ENCODE results near the gene JUND. TPM values are rescaled to one million over a fixed set of nuclear protein-coding genes. Genes with fewer than 3 reads are reported as not detected.
"Not testable (repeated sequence)": the region's sequence is repeated elsewhere in the genome, so short reads cannot be mapped to it uniquely, and the experiment has no call there.

JUND gene
- 17.2 and 69.6 TPM in 2 replicates for total RNA-seq (2014; rRNA removed; shearing (Covaris generic))

GRCh38 chr19:18281082-18282020 is at the start of gene JUND:
Gene JUND, minus strand, starts transcription at chr19:18281622. Its CDS starts 138 bp downstream, at chr19:18281484.
- peak; percentile 97 to 99 for DNase-seq (ENCODE audit: low read depth in 1 of 2, low spot score in 2 of 2)
- H3K36me3 ChIP-seq = peaks cover 22% of the 10 kb centered on the region
- peaks cover 26% of the 10 kb centered on the region for H3K4me1 ChIP-seq (replicated peaks)
- H3K27me3 ChIP-seq (replicated peaks) = no peaks in the 10 kb centered on the region
- peak within 1 kb of the TSS; percentile 82 for H3K4me3 ChIP-seq
- peak within 1 kb of the TSS; percentile 99 for H3K27ac ChIP-seq
- H3K9me3 ChIP-seq (replicated peaks) = peaks cover 4% of the 10 kb centered on the region; the same call in 1 of the 2 replicates

- Histone ChIP-seq H3K4me3 (no peak overlapping the region), H3K4me1 (replicated peaks) (peaks cover 6% of the 10 kb centered on the region; the same call in 1 of the 2 replicates), H3K36me3 (no peaks in the 10 kb centered on the region), H3K9me3 (replicated peaks) (no peaks in the 10 kb centered on the region), H3K27me3 (replicated peaks) (no peaks in the 10 kb centered on the region), H3K27ac (no peak overlapping the region)
- no peak for DNase-seq (ENCODE audit: low read depth in 1 of 2, low spot score in 2 of 2)
Observed at GRCh38 chr19:18330868-18331267, 49.4 kb upstream of the JUND start.

- H3K4me3 ChIP-seq = no peak overlapping the region
- no peaks in the 10 kb centered on the region for H3K9me3 ChIP-seq (replicated peaks)
- H3K36me3 ChIP-seq = no peaks in the 10 kb centered on the region
- peaks cover 6% of the 10 kb centered on the region; the same call in 1 of the 2 replicates for H3K4me1 ChIP-seq (replicated peaks)
- no peaks in the 10 kb centered on the region for H3K27me3 ChIP-seq (replicated peaks)
- no peak for DNase-seq (ENCODE audit: low read depth in 1 of 2, low spot score in 2 of 2)
- H3K27ac ChIP-seq = no peak overlapping the region
Observed at GRCh38 chr19:18329035-18329376, 47.6 kb upstream of the JUND start.

GRCh38 chr19:18328340-18329034 is 47.1 kb upstream of the JUND start:
- Histone ChIP-seq H3K27ac (no peak overlapping the region), H3K4me3 (no peak overlapping the region), H3K9me3 (replicated peaks) (no peaks in the 10 kb centered on the region), H3K36me3 (no peaks in the 10 kb centered on the region), H3K27me3 (replicated peaks) (no peaks in the 10 kb centered on the region), H3K4me1 (replicated peaks) (peaks cover 8% of the 10 kb centered on the region)
- DNase-seq (ENCODE audit: low read depth in 1 of 2, low spot score in 2 of 2) = peak; percentile 93 to 94

GRCh38 chr19:18326772-18327171 is 45.4 kb upstream of the JUND start:
- Histone ChIP-seq H3K27me3 (replicated peaks) (no peaks in the 10 kb centered on the region), H3K4me1 (replicated peaks) (peaks cover 15% of the 10 kb centered on the region), H3K36me3 (no peaks in the 10 kb centered on the region), H3K4me3 (no peak overlapping the region), H3K9me3 (replicated peaks) (no peaks in the 10 kb centered on the region), H3K27ac (no peak overlapping the region)
- DNase-seq (ENCODE audit: low read depth in 1 of 2, low spot score in 2 of 2) = no peak

GRCh38 chr19:18324373-18324731 is 42.9 kb upstream of the JUND start:
- peaks cover 18% of the 10 kb centered on the region for H3K36me3 ChIP-seq
- not testable (repeated sequence) for H3K4me3 ChIP-seq; H3K27ac ChIP-seq; H3K9me3 ChIP-seq (replicated peaks); DNase-seq (ENCODE audit: low read depth in 1 of 2, low spot score in 2 of 2); H3K27me3 ChIP-seq (replicated peaks)
- peaks cover 17% of the 10 kb centered on the region for H3K4me1 ChIP-seq (replicated peaks)

- Histone ChIP-seq H3K4me3 (peak within 1 kb of the TSS; percentile 72), H3K4me1 (replicated peaks) (peaks cover 12% of the 10 kb centered on the region), H3K36me3 (peaks cover 24% of the 10 kb centered on the region), H3K9me3 (replicated peaks) (no peaks in the 10 kb centered on the region), H3K27me3 (replicated peaks) (no peaks in the 10 kb centered on the region), H3K27ac (peak within 1 kb of the TSS; percentile 78)
- peak; percentile 98 for DNase-seq (ENCODE audit: low read depth in 1 of 2, low spot score in 2 of 2)
Observed at GRCh38 chr19:18322759-18323460, 41.5 kb upstream of the JUND start, which contains the start of gene LSM4. Gene LSM4, minus strand, starts transcription at chr19:18323076. Its CDS starts 56 bp downstream, at chr19:18323020.

GRCh38 chr19:18322318-18322758 is 40.9 kb upstream of the JUND start:
- Histone ChIP-seq H3K4me3 (peak overlapping the region; percentile 72), H3K9me3 (replicated peaks) (no peaks in the 10 kb centered on the region), H3K27me3 (replicated peaks) (no peaks in the 10 kb centered on the region), H3K4me1 (replicated peaks) (peaks cover 12% of the 10 kb centered on the region), H3K27ac (peak overlapping the region; percentile 78), H3K36me3 (peaks cover 24% of the 10 kb centered on the region)
- peak; percentile 62 to 80 for DNase-seq (ENCODE audit: low read depth in 1 of 2, low spot score in 2 of 2)

GRCh38 chr19:18321734-18322102 is 40.3 kb upstream of the JUND start:
- Histone ChIP-seq H3K4me3 (peak overlapping the region; percentile 72), H3K4me1 (replicated peaks) (peaks cover 12% of the 10 kb centered on the region), H3K27me3 (replicated peaks) (no peaks in the 10 kb centered on the region), H3K27ac (peak overlapping the region; percentile 78; the same call in 1 of the 2 replicates), H3K9me3 (replicated peaks) (no peaks in the 10 kb centered on the region), H3K36me3 (peaks cover 24% of the 10 kb centered on the region)
- DNase-seq (ENCODE audit: low read depth in 1 of 2, low spot score in 2 of 2) = no peak

GRCh38 chr19:18320865-18321733 is 39.7 kb upstream of the JUND start:
- H3K36me3 ChIP-seq = peaks cover 27% of the 10 kb centered on the region
- no peaks in the 10 kb centered on the region for H3K27me3 ChIP-seq (replicated peaks)
- peaks cover 12% of the 10 kb centered on the region for H3K4me1 ChIP-seq (replicated peaks)
- no peaks in the 10 kb centered on the region for H3K9me3 ChIP-seq (replicated peaks)
- H3K27ac ChIP-seq = no peak overlapping the region
- no peak overlapping the region for H3K4me3 ChIP-seq
- no peak for DNase-seq (ENCODE audit: low read depth in 1 of 2, low spot score in 2 of 2)

- H3K36me3 ChIP-seq = peaks cover 37% of the 10 kb centered on the region
- DNase-seq (ENCODE audit: low read depth in 1 of 2, low spot score in 2 of 2) = no peak
- no peak overlapping the region for H3K27ac ChIP-seq
- H3K27me3 ChIP-seq (replicated peaks) = no peaks in the 10 kb centered on the region
- no peak overlapping the region for H3K4me3 ChIP-seq
- no peaks in the 10 kb centered on the region for H3K9me3 ChIP-seq (replicated peaks)
- H3K4me1 ChIP-seq (replicated peaks) = peaks cover 12% of the 10 kb centered on the region
Observed at GRCh38 chr19:18319591-18320135, 38.2 kb upstream of the JUND start.

GRCh38 chr19:18317961-18318800 is 36.8 kb upstream of the JUND start:
- no peaks in the 10 kb centered on the region for H3K9me3 ChIP-seq (replicated peaks)
- H3K27ac ChIP-seq = no peak overlapping the region
- H3K36me3 ChIP-seq = peaks cover 49% of the 10 kb centered on the region
- H3K4me1 ChIP-seq (replicated peaks) = peaks cover 6% of the 10 kb centered on the region
- H3K4me3 ChIP-seq = no peak overlapping the region
- H3K27me3 ChIP-seq (replicated peaks) = no peaks in the 10 kb centered on the region
- no peak for DNase-seq (ENCODE audit: low read depth in 1 of 2, low spot score in 2 of 2)
